ENCODE measurements around the gene NBEA.

DNA sequence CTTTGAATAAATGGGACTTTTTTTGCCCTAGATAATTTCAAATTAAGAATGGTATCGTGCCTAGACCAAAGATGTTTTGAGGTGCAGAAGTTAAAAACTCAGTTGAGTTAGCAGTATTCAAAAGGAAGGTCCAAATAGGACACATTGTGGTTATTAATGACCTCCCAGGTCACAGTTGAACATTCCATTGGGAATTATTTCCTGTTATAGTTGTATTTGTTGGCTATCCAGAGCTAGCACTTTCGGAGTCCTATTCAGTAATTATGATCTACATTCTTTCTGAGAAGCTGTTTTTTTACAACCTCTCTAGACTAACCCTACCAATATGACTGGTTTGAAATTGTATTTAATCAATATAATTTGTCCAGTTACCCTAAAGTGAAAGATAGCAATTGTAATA is 450.7 kb downstream of the NBEA start:
- TF ChIP-seq, protein P1, sequence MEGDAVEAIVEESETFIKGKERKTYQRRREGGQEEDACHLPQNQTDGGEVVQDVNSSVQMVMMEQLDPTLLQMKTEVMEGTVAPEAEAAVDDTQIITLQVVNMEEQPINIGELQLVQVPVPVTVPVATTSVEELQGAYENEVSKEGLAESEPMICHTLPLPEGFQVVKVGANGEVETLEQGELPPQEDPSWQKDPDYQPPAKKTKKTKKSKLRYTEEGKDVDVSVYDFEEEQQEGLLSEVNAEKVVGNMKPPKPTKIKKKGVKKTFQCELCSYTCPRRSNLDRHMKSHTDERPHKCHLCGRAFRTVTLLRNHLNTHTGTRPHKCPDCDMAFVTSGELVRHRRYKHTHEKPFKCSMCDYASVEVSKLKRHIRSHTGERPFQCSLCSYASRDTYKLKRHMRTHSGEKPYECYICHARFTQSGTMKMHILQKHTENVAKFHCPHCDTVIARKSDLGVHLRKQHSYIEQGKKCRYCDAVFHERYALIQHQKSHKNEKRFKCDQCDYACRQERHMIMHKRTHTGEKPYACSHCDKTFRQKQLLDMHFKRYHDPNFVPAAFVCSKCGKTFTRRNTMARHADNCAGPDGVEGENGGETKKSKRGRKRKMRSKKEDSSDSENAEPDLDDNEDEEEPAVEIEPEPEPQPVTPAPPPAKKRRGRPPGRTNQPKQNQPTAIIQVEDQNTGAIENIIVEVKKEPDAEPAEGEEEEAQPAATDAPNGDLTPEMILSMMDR (IDR thresholded peaks at IDR 0.05), result no peak
- TF ChIP-seq POLR2A (IDR thresholded peaks at IDR 0.05), result no peak
